ENCODE measurements around the gene CEP41. TPM values are rescaled to one million over a fixed set of nuclear protein-coding genes. Genes with fewer than 3 reads are reported as not detected.
A peak's percentile ranks its signal among the peaks of the same experiment; 100 is the strongest.

The CEP41 gene
- total and polyA plus RNA-seq, 2 donors from 2014 or later = 8.1 to 12.7 TPM

- H3K9me3 ChIP-seq (ENCODE audit: control insufficient read depth in 2 of 3, insufficient read depth in 1 of 3, low read length in 3 of 3) = peaks cover 0 to 3% (median 0%) of the 10 kb centered on the region in 3 donors
- H3K36me3 ChIP-seq (ENCODE audit: control insufficient read depth in 2 of 3, insufficient read depth in 3 of 3, low read length in 3 of 3) = no peaks in the 10 kb centered on the region
- no peak overlapping the region for H3K9ac ChIP-seq (ENCODE audit: low read length in 3 of 3)
- no peak for TF ChIP-seq CTCF (IDR thresholded peaks at IDR 0.05; ENCODE audit: borderline replicate concordance, extremely low read depth, insufficient read depth)
- DNase-seq (no peak), FAIRE-seq (no peak)
- H3K27ac ChIP-seq (ENCODE audit: low read depth in 2 of 2, low read length in 2 of 2) = no peak overlapping the region
- H3K4me3 ChIP-seq (ENCODE audit: low read length in 3 of 3) = no peak overlapping the region
- H3K27me3 ChIP-seq (ENCODE audit: control insufficient read depth, insufficient read depth, low read length) = no peaks in the 10 kb centered on the region
- peaks cover 0 to 9% (median 8%) of the 10 kb centered on the region in 3 donors for H3K4me1 ChIP-seq (ENCODE audit: control insufficient read depth in 2 of 3, insufficient read depth in 2 of 3, low read depth in 1 of 3, low read length in 3 of 3)
- intact Hi-C loops (cut with DNase I) = no loop called here
Observed at GRCh38 chr7:130444751-130445407, 4.1 kb upstream of the CEP41 start.

- DNase-seq (peak in 1 of 5 donors; percentile 72), FAIRE-seq (no peak)
- intact Hi-C loops (cut with DNase I) = no loop called here
- H3K27me3 ChIP-seq (ENCODE audit: control insufficient read depth, insufficient read depth, low read length) = no peaks in the 10 kb centered on the region
- peaks cover 0 to 9% (median 8%) of the 10 kb centered on the region in 3 donors for H3K4me1 ChIP-seq (ENCODE audit: control insufficient read depth in 2 of 3, insufficient read depth in 2 of 3, low read depth in 1 of 3, low read length in 3 of 3)
- no peak overlapping the region for H3K9ac ChIP-seq (ENCODE audit: low read length in 3 of 3)
- no peak for TF ChIP-seq CTCF (IDR thresholded peaks at IDR 0.05; ENCODE audit: borderline replicate concordance, extremely low read depth, insufficient read depth)
- H3K36me3 ChIP-seq (ENCODE audit: control insufficient read depth in 2 of 3, insufficient read depth in 3 of 3, low read length in 3 of 3) = no peaks in the 10 kb centered on the region
- H3K4me3 ChIP-seq (ENCODE audit: low read length in 3 of 3) = no peak overlapping the region
- peaks cover 0 to 3% (median 0%) of the 10 kb centered on the region in 3 donors for H3K9me3 ChIP-seq (ENCODE audit: control insufficient read depth in 2 of 3, insufficient read depth in 1 of 3, low read length in 3 of 3)
- H3K27ac ChIP-seq (ENCODE audit: low read depth in 2 of 2, low read length in 2 of 2) = no peak overlapping the region
Observed at GRCh38 chr7:130444234-130444633, 3.4 kb upstream of the CEP41 start.

- Histone ChIP-seq H3K9ac (ENCODE audit: low read length in 3 of 3) (no peak overlapping the region), H3K4me1 (ENCODE audit: control insufficient read depth in 2 of 3, insufficient read depth in 2 of 3, low read depth in 1 of 3, low read length in 3 of 3) (peaks cover 0 to 9% (median 8%) of the 10 kb centered on the region in 3 donors), H3K27me3 (ENCODE audit: control insufficient read depth, insufficient read depth, low read length) (no peaks in the 10 kb centered on the region), H3K27ac (ENCODE audit: low read depth in 2 of 2, low read length in 2 of 2) (no peak overlapping the region), H3K9me3 (ENCODE audit: control insufficient read depth in 2 of 3, insufficient read depth in 1 of 3, low read length in 3 of 3) (peaks cover 0 to 1% (median 0%) of the 10 kb centered on the region in 3 donors), H3K36me3 (ENCODE audit: control insufficient read depth in 2 of 3, insufficient read depth in 3 of 3, low read length in 3 of 3) (no peaks in the 10 kb centered on the region), H3K4me3 (ENCODE audit: low read length in 3 of 3) (no peak overlapping the region)
- intact Hi-C loops (cut with DNase I) = no loop called here
- DNase-seq (no peak), FAIRE-seq (no peak)
- TF ChIP-seq CTCF (IDR thresholded peaks at IDR 0.05; ENCODE audit: borderline replicate concordance, extremely low read depth, insufficient read depth) = no peak
Observed at GRCh38 chr7:130442601-130443000, 1.8 kb upstream of the CEP41 start.

Data from kidney (tissue), 14 donors.